Lower lobe of right lung (tissue), 2 donors: ENCODE data around the gene PPID. TPM values are rescaled to one million over a fixed set of nuclear protein-coding genes. Genes with fewer than 3 reads are reported as not detected.
"Not testable (repeated sequence)": the region's sequence is repeated elsewhere in the genome, so short reads cannot be mapped to it uniquely, and the experiment has no call there.

Experiments used
- ATAC-seq, 2 donors: fragments of 200-7000 bp; cut with Tn5 transposase; one replicate each; pipeline ENCODE4 v1.9.1; 2020 to 2022; ENCODE audit warnings: mild to moderate bottlenecking in 2 of 2, moderate library complexity in 2 of 2
- DNase-seq: peaks from one replicate; pipeline ENCODE4 v3.0.0-alpha.2; 2020
- H3K27ac ChIP-seq: fragments of 200-600 bp; one replicate; pipeline ENCODE4 v1.8.0; 2022
- H3K27me3 ChIP-seq: fragments of 200-600 bp; one replicate; pipeline ENCODE4 v1.8.0; 2022; ENCODE audit warnings: low read depth
- H3K36me3 ChIP-seq: fragments of 200-600 bp; one replicate; pipeline ENCODE4 v1.8.0; 2022; ENCODE audit warnings: mild to moderate bottlenecking
- H3K4me1 ChIP-seq: fragments of 200-600 bp; one replicate; pipeline ENCODE4 v1.8.0; 2022
- H3K4me3 ChIP-seq: fragments of 200-600 bp; one replicate; pipeline ENCODE4 v1.8.0; 2022; ENCODE audit warnings: mild to moderate bottlenecking
- H3K9me3 ChIP-seq: fragments of 200-600 bp; one replicate; pipeline ENCODE4 v1.8.0; 2022
- CTCF ChIP-seq: fragments of 200-600 bp; IDR thresholded peaks from one replicate; pipeline ENCODE4 v1.8.0; 2022; ENCODE audit warnings: antibody characterized with exemption, mild to moderate bottlenecking
- intact Hi-C: fragments of 100-400 bp; cut with DNase I; formaldehyde crosslinking; loops from one replicate; pipeline ENCODE4 v1.11.0; 2022
- total RNA-seq: library from RNA; stranded (reverse); fragmentation: NEBNext Ultra II Directional; extraction: Animal tissue kit (Norgen Biotek cat#: 25700); gene quantifications from one replicate; pipeline ENCODE4 v1.2.1, GENCODE V29; 2021
- donor health status: DM: no; HTN: yes; CAD: no; lungs with severe emphysema.

Gene PPID
- total RNA-seq, 1 donor from 2014 or later, result 23.2 TPM

GRCh38 chr4:158714937-158715336 is 8.3 kb downstream of the PPID start:
- Histone ChIP-seq H3K27me3 (no peaks in the 10 kb centered on the region), H3K4me1 (no peaks in the 10 kb centered on the region), H3K9me3 (no peaks in the 10 kb centered on the region), H3K36me3 (peaks cover 100% of the 10 kb centered on the region), H3K4me3 (no peak overlapping the region), H3K27ac (no peak overlapping the region)
- DNase-seq (no peak), ATAC-seq (no peak)
- intact Hi-C loops, result no loop called here
- TF ChIP-seq CTCF, result no peak

- intact Hi-C loops, H3K4me1 ChIP-seq: not testable (repeated sequence)
- H3K36me3 ChIP-seq, result peaks cover 100% of the 10 kb centered on the region
These were observed 10.6 kb downstream of the PPID start for GRCh38 chr4:158712622-158713021.

GRCh38 chr4:158710814-158711213 is 12.4 kb downstream of the PPID start:
- Histone ChIP-seq H3K9me3 (no peaks in the 10 kb centered on the region), H3K4me3 (no peak overlapping the region), H3K27me3 (no peaks in the 10 kb centered on the region), H3K4me1 (no peaks in the 10 kb centered on the region), H3K27ac (no peak overlapping the region), H3K36me3 (peaks cover 100% of the 10 kb centered on the region)
- intact Hi-C loops, result no loop called here
- no peak for DNase-seq
- no peak for ATAC-seq
- TF ChIP-seq CTCF, result no peak

More at GRCh38 chr4:158712622-158713021, 10.6 kb downstream of the PPID start:
- ATAC-seq, H3K27me3 ChIP-seq, H3K4me3 ChIP-seq, H3K9me3 ChIP-seq, DNase-seq, H3K27ac ChIP-seq: not testable (repeated sequence)

GRCh38 chr4:158704274-158704673 is 18.9 kb downstream of the PPID start:
- Histone ChIP-seq H3K4me3 (no peak overlapping the region), H3K27me3 (no peaks in the 10 kb centered on the region), H3K9me3 (no peaks in the 10 kb centered on the region), H3K4me1 (no peaks in the 10 kb centered on the region), H3K36me3 (peaks cover 64% of the 10 kb centered on the region), H3K27ac (no peak overlapping the region)
- ATAC-seq (no peak), DNase-seq (no peak)
- intact Hi-C loops, result no loop called here
- TF ChIP-seq CTCF, result no peak

- Histone ChIP-seq H3K9me3 (no peaks in the 10 kb centered on the region), H3K27me3 (no peaks in the 10 kb centered on the region), H3K36me3 (peaks cover 38% of the 10 kb centered on the region), H3K4me1 (no peaks in the 10 kb centered on the region), H3K27ac (no peak overlapping the region), H3K4me3 (no peak overlapping the region)
- no peak for ATAC-seq
- intact Hi-C loops, result no loop called here
- no peak for TF ChIP-seq CTCF
- no peak for DNase-seq
These were observed 34.4 kb downstream of the PPID start for GRCh38 chr4:158688813-158689212.

- no peak for DNase-seq
- intact Hi-C loops, result no loop called here
- no peak overlapping the region for H3K4me3 ChIP-seq
- H3K4me1 ChIP-seq, result no peaks in the 10 kb centered on the region
- no peak for TF ChIP-seq CTCF
- no peak for ATAC-seq
- H3K36me3 ChIP-seq, result peaks cover 46% of the 10 kb centered on the region
- H3K9me3 ChIP-seq, result no peaks in the 10 kb centered on the region
- no peaks in the 10 kb centered on the region for H3K27me3 ChIP-seq
- no peak overlapping the region for H3K27ac ChIP-seq
These were observed 41.1 kb downstream of the PPID start for GRCh38 chr4:158682066-158682465.
